MCF 10A (cell line): Measurements from ENCODE around the gene VAMP5. TPM values are rescaled to one million over a fixed set of nuclear protein-coding genes. Genes with fewer than 3 reads are reported as not detected.

ENCODE experiments used
- Bru-seq: library from RNA; stranded (reverse); fragments of 400-500 nt; gene quantifications from one replicate; lab custom pipeline; 2021; lab: Mats Ljungman, UMichigan
- BruChase-seq, 2 experiments: library from RNA; stranded (reverse); fragments of 400-500 nt; gene quantifications; one replicate each; lab custom pipeline; 2021; lab: Mats Ljungman, UMichigan
- BruUV-seq: library from RNA; stranded (reverse); fragments of 400-500 nt; replicated peaks from 2 replicates; lab custom pipeline; 2021; lab: Mats Ljungman, UMichigan
- CTCF ChIA-PET: fragments of 300-600 bp; sonication (Branson Sonifier 250); formaldehyde crosslinking; extraction: SDS; loops from one replicate; lab custom pipeline; 2021; ENCODE audit warnings: antibody characterized with exemption, inconsistent platforms; lab: Yijun Ruan, JAX
- POLR2A ChIA-PET: fragments of 300-600, 350-650 bp; sonication (Branson Sonifier 250); formaldehyde crosslinking; extraction: SDS; loops from one replicate; lab custom pipeline; 2020; ENCODE audit warnings: antibody characterized with exemption, inconsistent platforms; lab: Yijun Ruan, JAX
- DNase-seq: peaks from one replicate; pipeline ENCODE4 v3.0.0-alpha.2; 2018; ENCODE audit not compliant: unreplicated experiment
- H3K27ac Mint-ChIP-seq: one replicate; pipeline ENCODE4 v1.8.0; 2022; ENCODE audit warnings: mild to moderate bottlenecking, low read depth, mixed read lengths; ENCODE audit not compliant: unreplicated experiment
- H3K27me3 Mint-ChIP-seq: one replicate; pipeline ENCODE4 v1.8.0; 2022; ENCODE audit warnings: mixed read lengths; ENCODE audit not compliant: insufficient read depth, unreplicated experiment
- H3K36me3 Mint-ChIP-seq: one replicate; pipeline ENCODE4 v1.8.0; 2022; ENCODE audit warnings: mild to moderate bottlenecking, moderate library complexity, mixed read lengths; ENCODE audit not compliant: insufficient read depth, unreplicated experiment
- H3K4me1 Mint-ChIP-seq: one replicate; pipeline ENCODE4 v1.8.0; 2022; ENCODE audit warnings: mixed read lengths; ENCODE audit not compliant: insufficient read depth, unreplicated experiment
- H3K4me3 Mint-ChIP-seq: one replicate; pipeline ENCODE4 v1.8.0; 2022; ENCODE audit warnings: mild to moderate bottlenecking, moderate library complexity, mixed read lengths; ENCODE audit not compliant: unreplicated experiment
- H3K9me3 Mint-ChIP-seq: one replicate; pipeline ENCODE4 v1.8.0; 2022; ENCODE audit warnings: mixed read lengths; ENCODE audit not compliant: unreplicated experiment
- intact Hi-C: fragments of 100-400 bp; cut with micrococcal nuclease; formaldehyde crosslinking; loops from 2 replicates; pipeline ENCODE4 v1.14.1; 2022
- long read RNA-seq: library from polyadenylated mRNA; stranded (forward); transcript quantifications from one replicate; pipeline ENCODE4 v2.0.0, GENCODE V29; 2022
- total RNA-seq: library from RNA; stranded (reverse); gene quantifications from 2 replicates; pipeline ENCODE4 v1.2.3, GENCODE V29; 2022
- TF ChIP-seq, protein P1 (sequence below): fragments of 200-600 bp; IDR thresholded peaks from one replicate; pipeline ENCODE4 v1.8.0; 2022; ENCODE audit warnings: antibody characterized with exemption, mild to moderate bottlenecking; ENCODE audit not compliant: unreplicated experiment

VAMP5 gene
- total RNA-seq: 1.6 and 3.0 TPM in 2 replicates
- Bru-seq, nascent RNA: percentile 39 among the genes with signal in this experiment
- percentile 41 among the genes with signal in this experiment for BruChase-seq, experiment 1, labeled RNA remaining after a 6-hour chase
- percentile 44 among the genes with signal in this experiment for BruChase-seq, experiment 2, labeled RNA remaining after a 2-hour chase
- long read RNA-seq, partial matches to known transcripts: 0 of 1 reads
- long read RNA-seq, other reads (novel, unspliced or antisense): 1 of 1 reads

GRCh38 chr2:85584354-85584856 is at the start of gene VAMP5:
Gene VAMP5, plus strand, starts transcription at chr2:85584431. Its CDS starts 60 bp downstream, at chr2:85584491.
- Mint-ChIP-seq H3K9me3 (no peaks in the 10 kb centered on the region), H3K27me3 (no peaks in the 10 kb centered on the region), H3K4me1 (peaks cover 14% of the 10 kb centered on the region), H3K27ac (peak within 1 kb of the TSS; percentile 91), H3K36me3 (peaks cover 40% of the 10 kb centered on the region), H3K4me3 (no peak within 1 kb of the TSS)
- BruUV-seq: no TSS peak
- no peak for DNase-seq
- intact Hi-C loops: no loop called here
- ChIA-PET POLR2A (interaction anchor here (0.9 to 6.1 kb wide), 5 partner anchors 11 to 230 kb away, joined by 3 to 54 read pairs (median 6); partner anchors contain the start of genes C2orf68, ELMOD3, RNF181 and TMEM150A), CTCF (interaction anchor here (0.6 to 1.3 kb wide), 2 partner anchors 12 to 165 kb away, joined by 3 read pairs; no protein-coding TSS in a partner anchor)
- TF ChIP-seq, protein P1, sequence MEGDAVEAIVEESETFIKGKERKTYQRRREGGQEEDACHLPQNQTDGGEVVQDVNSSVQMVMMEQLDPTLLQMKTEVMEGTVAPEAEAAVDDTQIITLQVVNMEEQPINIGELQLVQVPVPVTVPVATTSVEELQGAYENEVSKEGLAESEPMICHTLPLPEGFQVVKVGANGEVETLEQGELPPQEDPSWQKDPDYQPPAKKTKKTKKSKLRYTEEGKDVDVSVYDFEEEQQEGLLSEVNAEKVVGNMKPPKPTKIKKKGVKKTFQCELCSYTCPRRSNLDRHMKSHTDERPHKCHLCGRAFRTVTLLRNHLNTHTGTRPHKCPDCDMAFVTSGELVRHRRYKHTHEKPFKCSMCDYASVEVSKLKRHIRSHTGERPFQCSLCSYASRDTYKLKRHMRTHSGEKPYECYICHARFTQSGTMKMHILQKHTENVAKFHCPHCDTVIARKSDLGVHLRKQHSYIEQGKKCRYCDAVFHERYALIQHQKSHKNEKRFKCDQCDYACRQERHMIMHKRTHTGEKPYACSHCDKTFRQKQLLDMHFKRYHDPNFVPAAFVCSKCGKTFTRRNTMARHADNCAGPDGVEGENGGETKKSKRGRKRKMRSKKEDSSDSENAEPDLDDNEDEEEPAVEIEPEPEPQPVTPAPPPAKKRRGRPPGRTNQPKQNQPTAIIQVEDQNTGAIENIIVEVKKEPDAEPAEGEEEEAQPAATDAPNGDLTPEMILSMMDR: no peak

DNA sequence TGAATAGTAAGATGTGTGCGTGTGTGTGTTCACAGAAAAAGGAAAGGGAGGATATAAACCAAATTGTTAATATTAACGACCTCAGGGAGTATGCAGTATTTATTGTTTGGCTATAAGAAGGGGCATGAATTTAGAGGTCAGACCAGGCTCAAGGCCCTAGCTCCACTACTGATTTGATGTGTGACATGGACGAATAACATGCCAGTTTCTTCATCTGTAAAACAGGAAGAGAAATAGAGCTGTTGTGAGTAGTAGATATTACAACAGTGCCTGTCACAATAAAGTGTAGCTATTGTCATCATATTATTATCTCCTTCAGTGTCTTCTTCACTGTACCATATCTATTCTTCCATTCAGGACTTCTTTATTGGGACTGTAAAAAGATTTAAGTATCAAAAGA is 49.4 kb upstream of the VAMP5 start:
- TF ChIP-seq, protein P1: no peak
- peaks cover 30% of the 10 kb centered on the region for H3K4me1 Mint-ChIP-seq
- intact Hi-C loops: no loop called here
- no TSS peak for BruUV-seq
- H3K27ac Mint-ChIP-seq: no peak overlapping the region
- CTCF ChIA-PET: interaction anchor here (0.6 to 1.6 kb wide), 5 partner anchors 18 to 172 kb away, joined by 3 to 6 read pairs (median 3); no protein-coding TSS in a partner anchor
- no peaks in the 10 kb centered on the region for H3K9me3 Mint-ChIP-seq
- H3K27me3 Mint-ChIP-seq: no peaks in the 10 kb centered on the region
- no peak for DNase-seq
- H3K36me3 Mint-ChIP-seq: peaks cover 10% of the 10 kb centered on the region
- H3K4me3 Mint-ChIP-seq: no peak overlapping the region
- POLR2A ChIA-PET: interaction anchor here (0.6 to 18.1 kb wide), 6 partner anchors 10 to 97 kb away, joined by 3 to 376 read pairs (median 3); partner anchors contain the start of gene RNF181

GRCh38 chr2:85536479-85536878 is 47.8 kb upstream of the VAMP5 start:
- Mint-ChIP-seq H3K27ac (no peak overlapping the region), H3K27me3 (no peaks in the 10 kb centered on the region), H3K36me3 (peaks cover 26% of the 10 kb centered on the region), H3K4me3 (no peak overlapping the region), H3K4me1 (peaks cover 32% of the 10 kb centered on the region), H3K9me3 (no peaks in the 10 kb centered on the region)
- ChIA-PET CTCF (interaction anchor here (0.6 to 3.3 kb wide), 7 partner anchors 14 to 1072 kb away, joined by 3 to 28 read pairs (median 3); partner anchors contain the start of gene SH2D6), POLR2A (interaction anchor here (0.6 to 18.1 kb wide), 12 partner anchors 10 to 344 kb away, joined by 3 to 376 read pairs (median 11); partner anchors contain the start of genes RNF181 and SH2D6)
- BruUV-seq: no TSS peak
- TF ChIP-seq, protein P1: no peak
- intact Hi-C loops: no loop called here
- peak; percentile 14 for DNase-seq
